Midbrain (tissue), 1 donor: ENCODE results near the gene AK2.
"Not testable (repeated sequence)": the region's sequence is repeated elsewhere in the genome, so short reads cannot be mapped to it uniquely, and the experiment has no call there.

ENCODE experiments used
- DNase-seq: peaks from one replicate; lab custom pipeline; 2025; lab: John Stamatoyannopoulos, UW

Gene AK2

GRCh38 chr1:33024430-33025179 lies 12.1 kb downstream of the AK2 start:
- DNase-seq, result not testable (repeated sequence)

- DNase-seq, result no peak
Observed at GRCh38 chr1:33022650-33023200, 14.0 kb downstream of the AK2 start.

DNA sequence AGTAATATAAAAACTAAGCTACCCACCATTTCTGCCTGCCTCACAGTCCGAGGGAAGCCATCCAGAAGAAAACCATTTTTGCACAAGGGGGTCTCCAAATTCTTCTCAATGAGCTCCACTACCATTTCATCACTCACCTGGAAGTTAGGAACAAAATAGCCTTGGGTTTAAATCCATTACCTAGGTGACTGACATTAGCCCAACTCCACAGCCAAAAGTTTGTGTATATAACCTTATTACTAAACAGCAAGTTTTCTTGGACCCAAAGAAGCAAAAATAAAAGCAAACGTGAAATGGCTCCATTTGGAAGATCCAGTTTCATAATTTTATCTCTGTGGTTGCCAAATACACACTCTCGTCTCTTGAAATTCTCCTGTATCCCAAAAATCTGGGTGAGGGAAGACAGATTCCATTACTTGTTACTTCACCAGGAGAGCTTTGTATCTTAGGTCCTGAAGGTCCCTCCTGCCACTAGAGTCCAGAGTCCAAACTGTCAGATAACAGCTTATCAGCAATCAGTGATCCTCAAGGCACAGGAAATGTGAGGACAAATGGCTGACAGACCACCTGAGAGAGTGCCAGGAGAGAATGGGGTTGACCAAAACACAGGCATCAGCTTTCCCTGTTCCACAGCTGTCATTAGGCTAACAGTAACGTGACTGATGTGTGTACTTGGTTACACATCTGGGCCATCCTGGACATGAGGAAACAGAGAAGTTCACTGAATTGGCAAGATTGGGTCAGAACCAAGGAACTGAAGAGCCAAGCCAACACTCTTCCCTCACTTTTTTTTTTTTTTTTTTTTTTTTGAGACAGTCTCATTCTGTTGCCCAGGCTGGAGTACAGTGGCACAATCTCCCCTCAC lies 14.9 kb downstream of the AK2 start:
- DNase-seq, result no peak

DNA sequence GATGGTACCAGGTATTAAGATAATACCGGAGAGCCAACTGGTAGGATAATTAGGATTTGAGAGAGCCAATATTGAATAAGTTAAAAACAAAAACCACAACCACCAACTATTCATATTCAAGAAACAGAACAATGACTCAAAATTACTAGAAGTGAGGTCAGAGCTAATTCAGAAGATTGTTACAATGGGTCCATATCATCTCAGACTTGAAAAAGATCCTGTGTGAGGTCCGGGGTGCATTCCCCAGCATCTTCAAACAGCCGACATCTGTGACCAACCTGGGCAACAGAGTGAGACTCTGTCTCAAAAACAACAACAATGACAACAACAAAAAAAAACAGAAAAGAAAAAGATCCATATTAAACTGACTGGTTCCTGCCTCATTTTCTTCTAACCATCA lies 18.6 kb downstream of the AK2 start:
- DNase-seq, result no peak

- no peak for DNase-seq
Observed at GRCh38 chr1:33017175-33017574, 19.5 kb downstream of the AK2 start.

DNA sequence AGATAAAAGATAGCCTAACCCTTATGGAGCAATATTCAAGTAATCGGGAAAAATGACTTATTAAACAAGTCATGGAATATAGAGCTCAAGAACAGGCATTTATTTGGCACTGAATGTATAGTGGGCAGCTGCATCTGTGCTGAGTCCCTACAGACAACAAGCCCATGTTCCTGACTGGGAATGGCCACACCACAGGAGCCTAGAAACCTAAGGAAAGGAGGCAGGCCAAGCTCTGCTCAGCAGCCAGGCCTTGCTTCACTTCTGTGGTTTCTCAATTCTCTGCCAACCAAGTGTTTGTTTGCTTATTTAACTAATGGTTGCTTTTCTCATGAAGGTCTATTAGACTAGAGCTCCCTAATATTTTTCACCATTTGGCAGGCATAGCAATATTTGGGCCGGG lies 21.5 kb downstream of the AK2 start:
- no peak for DNase-seq

- peak; percentile 40 for DNase-seq
Observed at GRCh38 chr1:33014464-33015163, 22.1 kb downstream of the AK2 start.

- no peak for DNase-seq
Observed at GRCh38 chr1:33013791-33014190, 22.9 kb downstream of the AK2 start.

DNA sequence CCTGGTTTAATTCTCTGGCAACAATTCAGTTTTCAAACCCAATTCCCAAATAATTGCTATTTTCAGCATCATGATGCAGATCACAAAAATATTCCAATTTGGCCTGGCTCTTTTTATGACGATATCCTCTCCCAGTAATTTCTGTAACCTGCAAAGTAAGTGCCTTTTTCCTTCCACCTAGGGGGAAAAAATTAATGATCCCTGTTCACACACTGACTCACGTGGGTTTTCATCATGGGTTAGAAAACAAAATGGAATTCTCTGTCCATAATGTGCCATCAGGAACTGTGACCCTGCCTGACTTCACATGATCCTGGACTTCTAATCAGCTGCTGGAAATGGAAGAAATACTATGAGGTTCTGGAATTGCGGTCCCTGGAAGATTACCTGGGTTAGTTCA lies 24.5 kb downstream of the AK2 start:
- no peak for DNase-seq

- DNase-seq, result no peak
Observed at GRCh38 chr1:33010932-33011731, 25.6 kb downstream of the AK2 start.

DNA sequence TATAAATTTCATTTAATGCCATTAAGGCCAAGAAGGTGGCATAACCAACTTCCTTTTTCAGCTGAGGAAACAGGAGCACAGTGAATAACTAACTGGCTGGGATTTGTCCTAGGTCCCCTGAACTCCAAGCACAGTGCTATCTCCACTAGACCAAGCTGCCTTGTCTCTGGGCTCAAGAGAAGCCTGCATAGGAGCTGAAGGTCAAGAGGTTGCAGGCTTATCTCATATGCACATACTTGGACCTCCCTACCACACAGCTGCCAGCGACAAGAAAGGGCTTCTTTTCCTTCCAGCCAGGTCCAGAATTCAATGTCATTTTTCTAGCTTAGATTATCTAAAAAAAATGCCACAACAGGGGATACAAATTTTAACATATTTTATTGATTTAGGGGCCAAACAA lies 27.1 kb downstream of the AK2 start:
- DNase-seq, result no peak

DNA sequence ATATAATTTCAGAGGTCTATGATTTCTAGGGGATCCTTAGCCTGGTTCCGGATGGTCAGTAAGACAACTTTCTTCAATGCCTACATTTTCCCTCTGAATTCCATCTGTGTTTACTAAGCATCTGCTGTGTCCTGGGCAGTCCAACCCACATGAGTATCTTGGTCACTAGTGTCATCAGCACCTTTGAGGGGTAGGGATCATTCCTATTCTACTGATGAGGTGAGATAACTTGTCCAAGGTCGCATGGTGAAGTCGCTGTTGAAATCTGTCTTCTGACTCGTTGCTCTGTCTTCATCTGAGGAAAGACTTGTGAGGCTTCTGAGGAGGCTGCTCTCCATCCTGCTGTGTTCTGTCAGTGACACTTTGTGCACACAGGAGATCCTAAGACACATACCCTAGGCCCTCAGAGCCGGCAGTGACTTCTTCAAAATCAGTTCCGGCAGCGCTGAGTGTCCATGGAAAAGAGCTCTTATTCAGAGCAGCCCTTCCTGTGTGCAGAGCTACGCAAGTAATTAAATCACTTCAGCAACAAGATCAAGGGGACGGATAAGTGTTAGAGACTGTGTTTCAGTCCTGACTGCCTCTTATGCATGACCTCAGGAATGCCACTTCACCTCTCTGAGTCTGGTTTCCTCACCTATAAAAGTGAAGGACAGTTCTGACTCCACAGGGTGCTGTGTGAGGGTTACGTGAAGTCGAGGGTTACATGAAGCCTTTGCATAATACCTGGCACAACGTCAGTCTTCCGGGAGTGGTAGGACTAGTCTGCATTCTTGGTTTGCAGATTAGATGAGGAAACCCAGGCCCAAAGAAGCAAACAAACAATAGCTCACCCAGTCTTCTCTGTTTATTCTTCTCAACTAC lies 28.4 kb downstream of the AK2 start:
- DNase-seq, result no peak

- no peak for DNase-seq
Observed at GRCh38 chr1:33007190-33008050, 29.3 kb downstream of the AK2 start.

GRCh38 chr1:33005838-33006421 lies 30.8 kb downstream of the AK2 start:
- DNase-seq, result no peak

- no peak for DNase-seq
Observed at GRCh38 chr1:33005117-33005837, 31.4 kb downstream of the AK2 start.

- no peak for DNase-seq
Observed at GRCh38 chr1:33004613-33005012, 32.1 kb downstream of the AK2 start.

- DNase-seq, result no peak
Observed at GRCh38 chr1:33003657-33004056, 33.0 kb downstream of the AK2 start.

DNA sequence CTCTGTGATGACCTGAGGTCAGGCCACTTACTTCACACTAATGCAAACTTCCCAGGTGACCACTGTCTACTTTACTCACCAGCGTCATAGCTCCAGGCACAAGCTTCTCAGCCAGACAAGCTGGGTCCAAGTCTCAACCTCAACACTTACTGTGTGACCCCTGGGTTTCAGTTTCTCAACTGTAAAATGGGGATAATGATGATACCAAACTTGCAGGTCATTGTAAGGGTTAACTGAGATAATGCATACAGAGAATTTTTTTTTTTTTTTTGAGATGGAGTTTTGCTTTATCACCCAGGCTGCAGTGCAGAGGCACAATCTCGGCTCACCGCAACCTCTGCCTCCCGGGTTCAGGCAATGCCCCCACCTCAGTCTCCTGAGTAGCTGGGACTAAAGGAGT lies 34.7 kb downstream of the AK2 start:
- DNase-seq, result no peak

DNA sequence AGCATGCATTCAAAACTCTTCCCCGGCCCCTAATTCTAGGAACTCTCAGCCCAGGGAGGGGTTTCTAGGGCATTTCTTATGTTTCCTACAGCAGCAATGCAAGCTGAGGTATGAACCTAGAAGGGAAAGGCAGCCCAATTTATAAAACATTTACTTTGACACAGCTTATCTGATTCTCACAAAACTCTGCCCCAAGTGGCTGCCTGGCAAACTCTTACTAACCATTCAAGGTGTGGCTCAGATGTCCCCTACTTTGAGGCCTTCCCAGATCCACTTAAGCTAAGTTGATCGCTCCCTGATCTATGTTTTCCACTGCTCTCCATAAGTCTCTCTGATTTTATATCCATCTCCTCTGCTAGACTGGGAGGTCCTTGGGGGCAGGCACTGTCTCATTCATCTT lies 35.4 kb downstream of the AK2 start:
- DNase-seq, result no peak
